NCI-H1436 treated with DMSO at 0.1 percent for 48 hours (cell line): Measurements from ENCODE around the gene RYR1.

Experiments
- DNase-seq: peaks from one replicate; lab custom pipeline; 2025; lab: John Stamatoyannopoulos, UW

Gene RYR1

GRCh38 chr19:38433268-38433733, at the start of gene RYR1:
TSS of gene RYR1 (plus strand) at chr19:38433691. CDS start at chr19:38433830, 139 bp downstream.
- no peak for DNase-seq

- no peak for DNase-seq
These were observed 49.7 kb upstream of the RYR1 start for GRCh38 chr19:38383743-38384142.

GRCh38 chr19:38384209-38385027, 49.1 kb upstream of the RYR1 start:
- DNase-seq, result no peak

- no peak for DNase-seq
These were observed 48.3 kb upstream of the RYR1 start for GRCh38 chr19:38385057-38385803.

GRCh38 chr19:38385804-38386257, 47.7 kb upstream of the RYR1 start:
- DNase-seq, result no peak

GRCh38 chr19:38386300-38386970, 47.1 kb upstream of the RYR1 start:
- no peak for DNase-seq

- no peak for DNase-seq
These were observed 46.4 kb upstream of the RYR1 start for GRCh38 chr19:38386971-38387549.

GRCh38 chr19:38387550-38388348, 45.7 kb upstream of the RYR1 start, which contains the start of gene GGN:
TSS of gene GGN (minus strand) at chr19:38388034. CDS start at chr19:38387261, 773 bp downstream.
- DNase-seq, result peak; percentile 64

GRCh38 chr19:38388349-38389100, 45.0 kb upstream of the RYR1 start, which contains the start of gene SPRED3:
TSS of gene SPRED3 (plus strand) at chr19:38388697. CDS start at chr19:38390303, 1,606 bp downstream.
- DNase-seq, result no peak

GRCh38 chr19:38389101-38389925, 44.2 kb upstream of the RYR1 start:
- DNase-seq, result no peak

- no peak for DNase-seq
These were observed 43.2 kb upstream of the RYR1 start for GRCh38 chr19:38389957-38390924.

- no peak for DNase-seq
These were observed 41.5 kb upstream of the RYR1 start for GRCh38 chr19:38391911-38392464.

GRCh38 chr19:38392707-38393308, 40.7 kb upstream of the RYR1 start:
- no peak for DNase-seq

- no peak for DNase-seq
These were observed 39.0 kb upstream of the RYR1 start for GRCh38 chr19:38394488-38394887.

- DNase-seq, result no peak
These were observed 37.9 kb upstream of the RYR1 start for GRCh38 chr19:38395381-38396114.

- DNase-seq, result no peak
These were observed 34.4 kb upstream of the RYR1 start for GRCh38 chr19:38399081-38399480.

GRCh38 chr19:38399537-38399936, 34.0 kb upstream of the RYR1 start:
- DNase-seq, result no peak
